Caco-2 (cell line): Measurements from ENCODE around the gene UCKL1. TPM values are rescaled to one million over a fixed set of nuclear protein-coding genes. Genes with fewer than 3 reads are reported as not detected.
A peak's percentile ranks its signal among the peaks of the same experiment; 100 is the strongest.

Source experiments
- BruUV-seq: library from RNA; stranded (reverse); fragments of 400-500 nt; replicated peaks from 2 replicates; lab custom pipeline; 2021; lab: Mats Ljungman, UMichigan
- CTCF ChIA-PET: fragments of 300-600 bp; sonication (Branson Sonifier 250); formaldehyde crosslinking; loops from one replicate; lab custom pipeline; 2022; ENCODE audit warnings: antibody characterized with exemption; lab: Charles Lee
- POLR2A ChIA-PET: fragments of 300-600 bp; sonication (Branson Sonifier 250); formaldehyde crosslinking; loops from one replicate; lab custom pipeline; 2022; ENCODE audit warnings: antibody characterized with exemption; lab: Charles Lee
- DNase-seq, 2 experiments: peaks; one replicate each; pipeline versions ENCODE4 v3.0.0 to v3.0.0-alpha.2; 2020 to 2022
- H3K27me3 ChIP-seq: replicated peaks from 2 replicates; pipeline ENCODE4 v1.6.0; 2011; ENCODE audit warnings: low read length; ENCODE audit not compliant: control insufficient read depth, insufficient read depth
- H3K36me3 ChIP-seq: 2 replicates; pipeline ENCODE4 v1.5.1; 2011; ENCODE audit warnings: low read length; ENCODE audit not compliant: control insufficient read depth, insufficient read depth
- H3K4me1 ChIP-seq: fragments of 250-450 bp; sonication (Bioruptor Pico); 2 replicates; pipeline ENCODE4 v1.5.1; 2020; ENCODE audit warnings: mild to moderate bottlenecking
- H3K4me3 ChIP-seq: 2 replicates; pipeline ENCODE4 v1.5.1; 2011; ENCODE audit warnings: low read depth, mild to moderate bottlenecking, control low read depth, low read length
- H3K9me3 ChIP-seq: fragments of 250-450 bp; sonication (Bioruptor Pico); 2 replicates; pipeline ENCODE4 v1.5.1; 2020; ENCODE audit warnings: mild to moderate bottlenecking, moderate library complexity
- H3K27ac Mint-ChIP-seq: one replicate; pipeline ENCODE4 v1.8.0; 2022; ENCODE audit warnings: mixed read lengths; ENCODE audit not compliant: unreplicated experiment
- H3K27me3 Mint-ChIP-seq: one replicate; pipeline ENCODE4 v1.8.0; 2022; ENCODE audit warnings: mixed read lengths; ENCODE audit not compliant: insufficient read depth, unreplicated experiment
- H3K36me3 Mint-ChIP-seq: one replicate; pipeline ENCODE4 v1.8.0; 2022; ENCODE audit warnings: mild to moderate bottlenecking, mixed read lengths; ENCODE audit not compliant: insufficient read depth, unreplicated experiment
- H3K4me1 Mint-ChIP-seq: one replicate; pipeline ENCODE4 v1.8.0; 2022; ENCODE audit warnings: low read depth, mixed read lengths; ENCODE audit not compliant: unreplicated experiment
- H3K4me3 Mint-ChIP-seq: one replicate; pipeline ENCODE4 v1.8.0; 2022; ENCODE audit warnings: mild to moderate bottlenecking, moderate library complexity, mixed read lengths; ENCODE audit not compliant: unreplicated experiment
- H3K9me3 Mint-ChIP-seq: one replicate; pipeline ENCODE4 v1.8.0; 2022; ENCODE audit warnings: mixed read lengths; ENCODE audit not compliant: unreplicated experiment
- intact Hi-C: fragments of 100-400 bp; cut with micrococcal nuclease; formaldehyde crosslinking; loops from one replicate; pipeline ENCODE4 v1.10.0; 2022; ENCODE audit not compliant: unreplicated experiment
- total RNA-seq: library from RNA; stranded (reverse); gene quantifications from 2 replicates; pipeline ENCODE4 v1.2.3, GENCODE V29; 2022
- TF ChIP-seq, protein P1 (sequence below), 2 experiments: fragments of 200-600 bp in 1 of 2; IDR thresholded peaks; 1 replicate in 1 of 2; 2 replicates in 1 of 2; pipeline versions ENCODE4 v1.5.1 to v1.8.0; 2011 to 2022; ENCODE audit warnings: antibody characterized with exemption in 1 of 2, control low read depth in 1 of 2, inconsistent platforms in 1 of 2, low read depth in 1 of 2, low read length in 1 of 2, mild to moderate bottlenecking in 1 of 2, moderate library complexity in 1 of 2; ENCODE audit not compliant: insufficient read depth in 1 of 2, severe bottlenecking in 1 of 2, unreplicated experiment in 1 of 2

The UCKL1 gene
- total RNA-seq, 1 experiment from 2014 or later = 101 TPM

DNA sequence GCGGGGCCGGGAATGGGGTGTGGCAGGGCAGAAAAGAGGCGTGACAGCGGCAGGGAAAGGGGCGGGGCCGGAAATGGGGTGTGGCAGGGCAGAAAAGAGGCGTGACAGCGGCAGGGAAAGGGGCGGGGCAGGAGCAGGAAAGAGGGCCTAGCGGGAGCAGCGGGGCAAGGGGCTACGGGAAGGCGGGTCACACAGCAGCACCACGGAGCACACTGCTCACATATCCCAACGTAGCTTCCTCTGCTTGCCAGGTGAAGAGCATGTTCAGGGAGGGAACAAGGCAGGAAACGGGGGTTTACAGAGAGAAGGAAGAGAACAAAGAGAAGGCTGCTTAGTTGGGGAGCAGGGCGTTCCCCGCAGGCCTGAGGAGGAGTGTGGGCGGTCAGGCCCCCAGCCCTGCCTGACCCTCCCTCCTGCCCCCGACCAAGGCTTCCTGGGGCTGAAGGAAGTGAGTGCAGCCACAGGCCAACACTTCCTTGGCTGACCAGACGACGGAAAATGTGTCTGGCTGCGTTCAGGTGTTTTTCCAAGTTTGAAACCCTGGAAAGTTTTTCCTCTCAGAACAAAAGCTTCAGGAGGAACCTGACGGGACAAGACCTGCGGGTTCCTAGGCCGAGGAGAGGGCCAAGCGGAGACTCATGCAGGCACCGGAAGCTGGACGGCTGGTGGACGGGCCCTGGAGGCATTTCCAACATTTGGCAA, 13.8 kb downstream of the UCKL1 start:
- H3K27ac Mint-ChIP-seq = peak overlapping the region; percentile 79
- no peaks in the 10 kb centered on the region for H3K4me1 ChIP-seq
- ChIA-PET POLR2A (no interaction called here), CTCF (interaction anchor here (0.7 kb wide), 1 partner anchor 38 kb away, joined by 3 read pairs; no protein-coding TSS in a partner anchor)
- peak; percentile 65 to 79 for DNase-seq
- peak overlapping the region; percentile 45 for H3K4me3 Mint-ChIP-seq
- no peak overlapping the region for H3K4me3 ChIP-seq
- no TSS peak for BruUV-seq
- no peaks in the 10 kb centered on the region for H3K9me3 Mint-ChIP-seq
- intact Hi-C loops = no loop called here
- no peaks in the 10 kb centered on the region for H3K27me3 ChIP-seq
- peaks cover 15% of the 10 kb centered on the region for H3K4me1 Mint-ChIP-seq
- H3K36me3 Mint-ChIP-seq = peaks cover 94% of the 10 kb centered on the region
- H3K9me3 ChIP-seq = 0 out of 2 replicates have a peak, but pooled peaks cover 4% of the 10 kb centered on the region
- no peaks in the 10 kb centered on the region for H3K27me3 Mint-ChIP-seq
- H3K36me3 ChIP-seq = peaks cover 27% of the 10 kb centered on the region
- TF ChIP-seq, protein P1, sequence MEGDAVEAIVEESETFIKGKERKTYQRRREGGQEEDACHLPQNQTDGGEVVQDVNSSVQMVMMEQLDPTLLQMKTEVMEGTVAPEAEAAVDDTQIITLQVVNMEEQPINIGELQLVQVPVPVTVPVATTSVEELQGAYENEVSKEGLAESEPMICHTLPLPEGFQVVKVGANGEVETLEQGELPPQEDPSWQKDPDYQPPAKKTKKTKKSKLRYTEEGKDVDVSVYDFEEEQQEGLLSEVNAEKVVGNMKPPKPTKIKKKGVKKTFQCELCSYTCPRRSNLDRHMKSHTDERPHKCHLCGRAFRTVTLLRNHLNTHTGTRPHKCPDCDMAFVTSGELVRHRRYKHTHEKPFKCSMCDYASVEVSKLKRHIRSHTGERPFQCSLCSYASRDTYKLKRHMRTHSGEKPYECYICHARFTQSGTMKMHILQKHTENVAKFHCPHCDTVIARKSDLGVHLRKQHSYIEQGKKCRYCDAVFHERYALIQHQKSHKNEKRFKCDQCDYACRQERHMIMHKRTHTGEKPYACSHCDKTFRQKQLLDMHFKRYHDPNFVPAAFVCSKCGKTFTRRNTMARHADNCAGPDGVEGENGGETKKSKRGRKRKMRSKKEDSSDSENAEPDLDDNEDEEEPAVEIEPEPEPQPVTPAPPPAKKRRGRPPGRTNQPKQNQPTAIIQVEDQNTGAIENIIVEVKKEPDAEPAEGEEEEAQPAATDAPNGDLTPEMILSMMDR (IDR thresholded peaks at IDR 0.05; ENCODE audit: insufficient read depth in 1 of 2, low read depth in 1 of 2, low read length in 1 of 2, severe bottlenecking in 1 of 2, unreplicated experiment in 1 of 2) = no peak

DNA sequence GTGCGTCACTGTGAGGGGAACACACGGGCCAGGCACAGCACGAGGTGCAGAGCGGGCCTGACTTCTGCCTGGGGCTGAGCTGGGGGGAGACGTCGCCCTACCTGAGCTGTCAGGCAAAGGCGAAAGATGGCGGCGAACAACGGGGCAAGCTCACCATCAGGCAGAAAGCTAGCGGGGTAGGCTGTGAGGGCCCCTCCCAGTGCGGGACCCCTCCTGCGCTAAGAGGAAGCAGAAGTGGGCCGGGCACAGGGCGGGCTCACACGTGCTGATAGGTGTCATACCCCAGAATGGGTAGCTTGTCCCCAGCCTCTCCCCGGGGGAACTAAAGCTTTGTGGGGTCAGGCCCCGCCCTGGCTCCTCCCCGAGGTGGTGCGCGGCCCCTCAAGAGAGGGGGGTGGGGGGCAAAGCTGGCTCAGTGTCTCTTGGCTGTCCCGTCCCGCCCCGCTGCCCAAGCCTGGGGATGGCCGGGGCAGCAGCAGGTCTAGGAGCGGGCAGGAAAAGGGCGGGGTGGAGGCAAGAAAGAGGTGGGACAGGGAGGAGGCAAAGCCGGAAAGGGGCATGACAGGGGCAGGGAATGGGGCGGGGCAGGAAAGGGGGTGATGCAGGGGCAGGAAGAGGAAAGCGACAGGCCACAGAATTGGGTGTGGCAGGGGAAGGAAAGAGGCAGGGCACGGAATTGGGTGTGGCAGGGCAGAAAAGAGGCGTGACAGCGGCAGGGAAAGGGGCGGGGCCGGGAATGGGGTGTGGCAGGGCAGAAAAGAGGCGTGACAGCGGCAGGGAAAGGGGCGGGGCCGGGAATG, 14.7 kb downstream of the UCKL1 start:
- Histone ChIP-seq H3K27me3 (no peaks in the 10 kb centered on the region), H3K4me3 (no peak overlapping the region), H3K9me3 (0 out of 2 replicates have a peak, but pooled peaks cover 4% of the 10 kb centered on the region), H3K4me1 (no peaks in the 10 kb centered on the region), H3K36me3 (peaks cover 27% of the 10 kb centered on the region)
- Mint-ChIP-seq H3K27me3 (no peaks in the 10 kb centered on the region), H3K27ac (peak overlapping the region; percentile 79), H3K9me3 (no peaks in the 10 kb centered on the region), H3K4me3 (no peak overlapping the region), H3K36me3 (peaks cover 94% of the 10 kb centered on the region), H3K4me1 (peaks cover 7% of the 10 kb centered on the region)
- ChIA-PET POLR2A (no interaction called here), CTCF (no interaction called here)
- intact Hi-C loops = no loop called here
- DNase-seq = peak in 1 of 2 experiments; percentile 69
- TF ChIP-seq, protein P1 (IDR thresholded peaks at IDR 0.05; ENCODE audit: insufficient read depth in 1 of 2, low read depth in 1 of 2, low read length in 1 of 2, severe bottlenecking in 1 of 2, unreplicated experiment in 1 of 2) = no peak
- no TSS peak for BruUV-seq

DNA sequence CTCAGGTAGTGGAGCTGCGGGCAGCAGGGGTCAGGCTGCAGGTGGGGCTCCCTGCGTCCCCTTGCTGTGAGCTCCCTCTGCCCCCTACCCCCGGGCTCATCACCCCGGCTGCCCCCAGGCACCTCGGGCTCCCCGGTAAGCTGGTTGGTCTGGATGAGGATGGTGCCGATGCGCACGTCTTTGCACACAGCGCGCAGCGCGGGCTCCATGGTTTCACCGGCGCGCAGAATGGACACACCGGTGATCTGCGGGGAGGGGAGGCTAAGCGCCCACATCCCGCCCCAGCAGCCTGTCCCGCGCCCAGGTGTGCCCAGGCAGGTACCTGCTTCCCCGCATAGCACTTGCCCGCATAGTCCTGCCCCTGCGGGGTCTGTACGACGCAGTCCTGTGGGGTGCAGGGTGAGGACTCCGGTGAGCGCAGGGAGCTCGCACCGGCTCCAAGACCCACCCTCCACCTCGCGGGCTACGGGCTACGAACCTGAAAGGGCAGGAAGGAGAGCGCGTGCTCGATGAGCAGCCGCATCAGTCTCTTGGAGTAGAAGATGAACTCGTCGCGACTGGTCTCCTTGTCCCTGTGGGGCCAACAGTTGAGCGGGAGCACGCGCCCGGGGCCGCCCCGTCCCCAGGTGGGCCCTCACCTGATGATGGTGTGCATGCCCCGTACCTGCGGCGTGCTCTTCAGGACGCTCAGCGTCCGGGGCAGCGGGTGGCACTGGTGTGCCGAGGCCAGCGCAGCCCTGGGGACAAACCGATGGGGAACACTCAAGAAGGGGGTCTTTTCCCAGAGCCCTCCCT, 15.5 kb downstream of the UCKL1 start:
- Mint-ChIP-seq H3K4me3 (no peak overlapping the region), H3K27me3 (no peaks in the 10 kb centered on the region), H3K4me1 (peaks cover 7% of the 10 kb centered on the region), H3K36me3 (peaks cover 94% of the 10 kb centered on the region), H3K9me3 (no peaks in the 10 kb centered on the region), H3K27ac (peak overlapping the region; percentile 79)
- Histone ChIP-seq H3K27me3 (no peaks in the 10 kb centered on the region), H3K4me1 (no peaks in the 10 kb centered on the region), H3K4me3 (no peak overlapping the region), H3K36me3 (peaks cover 27% of the 10 kb centered on the region), H3K9me3 (0 out of 2 replicates have a peak, but pooled peaks cover 4% of the 10 kb centered on the region)
- intact Hi-C loops = no loop called here
- CTCF ChIA-PET = no interaction called here
- POLR2A ChIA-PET = no interaction called here
- TF ChIP-seq, protein P1 (IDR thresholded peaks at IDR 0.05; ENCODE audit: insufficient read depth in 1 of 2, low read depth in 1 of 2, low read length in 1 of 2, severe bottlenecking in 1 of 2, unreplicated experiment in 1 of 2) = no peak
- DNase-seq = peak in 1 of 2 experiments; percentile 48
- no TSS peak for BruUV-seq
